NB4 (cell line): ENCODE data around the gene COL24A1.
"Not testable (repeated sequence)": the region's sequence is repeated elsewhere in the genome, so short reads cannot be mapped to it uniquely, and the experiment has no call there.

Experiments
- DNase-seq: peaks from one replicate; pipeline ENCODE4 v3.0.0; 2010; ENCODE audit warnings: low read depth
- H3K4me3 ChIP-seq: one replicate; pipeline ENCODE4 v1.5.1; 2011; ENCODE audit warnings: mild to moderate bottlenecking, low read depth, low read length, moderate library complexity
- CTCF ChIP-seq: IDR thresholded peaks from one replicate; pipeline ENCODE4 v1.5.1; 2012; ENCODE audit warnings: low read depth, low read length
- MYC ChIP-seq: IDR thresholded peaks from 2 replicates; pipeline ENCODE4 v1.6.1; 2011; ENCODE audit warnings: low read depth, low read length
- POLR2A ChIP-seq: IDR thresholded peaks from 2 replicates; pipeline ENCODE4 v1.6.1; 2011; ENCODE audit warnings: mild to moderate bottlenecking; ENCODE audit not compliant: insufficient read length; ENCODE audit errors: extremely low read depth
- TF ChIP-seq, protein P1 (sequence below): IDR thresholded peaks from 2 replicates; pipeline ENCODE4 v1.6.1; 2011; ENCODE audit warnings: low read depth, low read length

The COL24A1 gene

GRCh38 chr1:85816606-85817005, 340.0 kb downstream of the COL24A1 start:
- TF ChIP-seq CTCF (no peak), MYC (no peak)
- no peak for DNase-seq
- no peak overlapping the region for H3K4me3 ChIP-seq

- DNase-seq, result no peak
- TF ChIP-seq CTCF (no peak), MYC (no peak)
- TF ChIP-seq, protein P1, sequence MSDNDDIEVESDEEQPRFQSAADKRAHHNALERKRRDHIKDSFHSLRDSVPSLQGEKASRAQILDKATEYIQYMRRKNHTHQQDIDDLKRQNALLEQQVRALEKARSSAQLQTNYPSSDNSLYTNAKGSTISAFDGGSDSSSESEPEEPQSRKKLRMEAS, result no peak
- no peak overlapping the region for H3K4me3 ChIP-seq
Observed at GRCh38 chr1:85815906-85816305, 340.7 kb downstream of the COL24A1 start.

GRCh38 chr1:85806236-85806965, 350.2 kb downstream of the COL24A1 start:
- TF ChIP-seq, protein P1, result no peak
- TF ChIP-seq CTCF (no peak), MYC (no peak), POLR2A (no peak)
- H3K4me3 ChIP-seq, result no peak overlapping the region
- DNase-seq, result no peak

DNA sequence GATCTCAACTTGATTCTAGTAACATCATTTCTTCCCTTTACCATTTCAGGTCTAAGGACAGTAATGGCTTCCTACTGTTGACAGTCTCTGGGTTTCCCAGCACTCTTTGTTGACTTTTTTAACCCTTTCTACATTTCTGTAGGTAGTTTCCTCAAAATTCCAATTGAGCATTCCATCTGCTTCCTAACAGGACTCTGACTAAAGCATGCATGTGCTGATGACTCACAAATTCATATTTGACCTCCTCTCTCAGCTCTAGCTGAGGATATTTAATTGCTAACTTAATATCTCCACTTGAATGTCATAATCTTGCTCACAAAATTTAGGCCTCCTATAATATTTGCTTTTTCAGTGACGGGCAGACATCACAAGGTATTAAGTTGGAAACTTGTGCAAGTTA, 355.1 kb downstream of the COL24A1 start:
- H3K4me3 ChIP-seq, result no peak overlapping the region
- TF ChIP-seq, protein P1, result no peak
- TF ChIP-seq POLR2A (no peak), MYC (no peak), CTCF (no peak)
- no peak for DNase-seq

GRCh38 chr1:85799737-85800136, 356.8 kb downstream of the COL24A1 start:
- no peak for DNase-seq
- no peak overlapping the region for H3K4me3 ChIP-seq
- no peak for TF ChIP-seq POLR2A
- TF ChIP-seq MYC, result no peak
- TF ChIP-seq CTCF, result no peak
- TF ChIP-seq, protein P1, result no peak

DNA sequence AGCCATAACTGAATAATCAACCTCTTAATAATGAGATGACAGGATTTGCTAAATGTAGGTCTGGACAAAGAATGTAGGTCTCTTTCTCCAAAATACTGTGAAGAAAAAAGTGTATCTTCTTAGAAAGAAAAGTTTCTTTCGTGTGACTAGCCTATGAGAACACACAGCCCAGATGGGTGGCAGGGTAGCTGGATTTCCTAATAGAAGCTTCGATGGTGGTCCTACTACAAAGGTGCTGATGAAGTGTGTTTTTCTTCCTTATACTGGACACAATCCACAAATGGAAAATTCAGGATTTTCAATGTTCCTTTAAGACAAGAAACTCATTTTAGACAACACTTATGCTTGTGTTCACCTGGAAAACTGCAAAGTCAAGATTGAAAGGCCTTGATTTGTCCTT, 358.2 kb downstream of the COL24A1 start:
- no peak for TF ChIP-seq CTCF
- TF ChIP-seq POLR2A, result no peak
- TF ChIP-seq, protein P1, result no peak
- TF ChIP-seq MYC, result no peak
- H3K4me3 ChIP-seq, result no peak overlapping the region
- no peak for DNase-seq

GRCh38 chr1:85777021-85777420, 379.6 kb downstream of the COL24A1 start:
- H3K4me3 ChIP-seq, result not testable (repeated sequence)

More at GRCh38 chr1:85777021-85777420, 379.6 kb downstream of the COL24A1 start:
- not testable (repeated sequence) for DNase-seq
